Upper lobe of left lung (tissue), 6 donors: Measurements from ENCODE around the gene MCF2L. TPM values are rescaled to one million over a fixed set of nuclear protein-coding genes. Genes with fewer than 3 reads are reported as not detected.

Experiments
- ATAC-seq, 2 donors: fragments of 200-7000 bp; cut with Tn5 transposase; one replicate each; pipeline ENCODE4 v1.9.1; 2022; ENCODE audit warnings: mild to moderate bottlenecking in 2 of 2, moderate library complexity in 2 of 2; ENCODE audit not compliant: low FRiP score in 2 of 2
- DNase-seq, 2 donors: peaks; one replicate each; pipeline ENCODE4 v3.0.0-alpha.2; 2019 to 2020
- H3K27ac ChIP-seq, 4 donors: fragments of 200-600 bp; sonication (generic); one replicate each; pipeline ENCODE4 v1.5.1; 2016 to 2019
- H3K27me3 ChIP-seq, 4 donors: fragments of 200-600 bp; sonication (generic); one replicate each; pipeline ENCODE4 v1.5.1; 2017 to 2019
- H3K36me3 ChIP-seq, 4 donors: fragments of 200-600 bp; sonication (generic); one replicate each; pipeline ENCODE4 v1.5.1; 2016 to 2019
- H3K4me1 ChIP-seq, 4 donors: fragments of 200-600 bp; sonication (generic); one replicate each; pipeline ENCODE4 v1.5.1; 2018 to 2019
- H3K4me3 ChIP-seq, 4 donors: fragments of 200-600 bp; sonication (generic); one replicate each; pipeline ENCODE4 v1.5.1; 2017 to 2019; ENCODE audit warnings: mild to moderate bottlenecking in 2 of 4, moderate library complexity in 1 of 4
- H3K9me3 ChIP-seq, 4 donors: fragments of 200-600 bp; sonication (generic); one replicate each; pipeline ENCODE4 v1.5.1; 2018 to 2019
- EP300 ChIP-seq, 4 donors: sonication (generic); formaldehyde crosslinking; IDR thresholded peaks; one replicate each; pipeline ENCODE4 v1.5.1; 2017; ENCODE audit warnings: antibody characterized with exemption in 4 of 4, control low read depth in 2 of 4
- POLR2A ChIP-seq, 4 donors: fragments of 450-650 bp; IDR thresholded peaks; one replicate each; pipeline ENCODE4 v1.5.1; 2016 to 2017; ENCODE audit warnings: antibody characterized with exemption in 4 of 4, mild to moderate bottlenecking in 2 of 4
- POLR2AphosphoS5 ChIP-seq, 2 donors: sonication (generic); formaldehyde crosslinking; IDR thresholded peaks; one replicate each; pipeline ENCODE4 v1.5.1; 2017; ENCODE audit warnings: antibody characterized with exemption in 2 of 2
- WGBS, 2 donors: methylation state at CpG; one replicate each; pipeline ENCODE4 v1.1.5; 2017 to 2018; 5-methylcytosine and 5-hydroxymethylcytosine counted together
- total RNA-seq, 6 donors: library from RNA; depleted of rRNA in 4 of 6; stranded (reverse); fragments of >200 nt in 4 of 6; gene quantifications; one replicate each; pipeline versions ENCODE4 v1.1.0 to v1.2.1, GENCODE V29; 2016 to 2021
- TF ChIP-seq, protein P1 (sequence below), 6 experiments: fragments of 450-650 bp in 4 of 6; fragments of 200-600 bp in 2 of 6; sonication (generic) in 2 of 6; IDR thresholded peaks; one replicate each; pipeline ENCODE4 v1.5.1; 2016 to 2019; ENCODE audit warnings: antibody characterized with exemption in 6 of 6
- donor health status: DM: no; HTN: no; CAD: no; lungs with moderate emphysema.
- donor health status: DM: no; HTN: yes; CAD: no; lungs with severe emphysema.

The MCF2L gene
- total RNA-seq, 6 donors from 2014 or later: 14.3 to 99.5 (median 53.1) TPM

DNA sequence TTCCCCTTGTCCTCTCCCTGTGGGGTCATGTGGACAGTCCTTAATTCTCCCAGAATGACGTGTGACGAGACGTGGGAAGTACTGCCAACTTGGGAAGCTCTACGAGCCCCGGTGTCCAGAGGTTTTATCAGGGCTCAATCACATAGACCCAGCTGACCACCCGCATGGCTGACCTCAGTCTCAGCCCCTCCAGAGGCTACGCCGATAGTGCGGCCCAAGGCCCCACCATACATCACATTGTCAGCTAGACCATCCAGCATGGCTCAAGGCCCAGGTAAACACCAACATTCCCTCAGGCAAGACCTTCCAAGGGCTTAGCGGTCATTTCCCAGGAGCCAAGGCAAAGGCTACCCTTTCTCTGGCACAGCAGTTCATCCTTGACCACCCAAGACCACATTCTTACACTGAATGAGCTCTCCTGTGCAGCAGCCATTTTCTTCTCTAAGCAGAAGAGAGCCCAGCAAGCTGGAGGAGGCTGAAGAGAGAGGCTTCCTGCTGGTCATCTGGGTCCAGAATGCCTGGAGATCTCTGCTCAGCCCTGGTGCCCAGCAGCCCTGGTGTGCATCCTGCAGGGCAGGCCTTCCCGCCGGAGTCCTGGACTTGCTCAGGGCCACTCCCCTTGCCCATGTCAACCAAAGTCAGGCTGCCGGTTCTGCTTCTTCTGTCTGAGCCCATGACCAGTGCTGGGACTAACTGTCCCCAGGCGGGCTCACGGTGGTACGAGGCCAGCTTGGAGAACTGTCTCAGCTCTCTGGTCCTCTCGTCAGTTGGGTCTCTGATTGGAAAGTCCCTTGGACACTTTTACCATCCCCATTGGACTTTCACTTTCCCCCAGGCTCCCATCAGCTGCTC lies 145.7 kb downstream of the MCF2L start:
- Histone ChIP-seq H3K4me3 (no peak overlapping the region), H3K27me3 (peaks cover 0 to 13% (median 11%) of the 10 kb centered on the region in 4 donors), H3K27ac (no peak overlapping the region), H3K4me1 (peaks cover 12 to 14% (median 13%) of the 10 kb centered on the region in 4 donors), H3K9me3 (no peaks in the 10 kb centered on the region), H3K36me3 (no peaks in the 10 kb centered on the region)
- TF ChIP-seq EP300 (IDR thresholded peaks at IDR 0.05) (no peak), POLR2A (IDR thresholded peaks at IDR 0.05) (no peak)
- ATAC-seq (no peak), DNase-seq (peak in 1 of 2 donors; percentile 15)
- 88 to 94% methylated on average over 10 to 17 of the region's 17 CpGs for WGBS, 2 donors

GRCh38 chr13:113115363-113116205 lies 146.6 kb downstream of the MCF2L start:
- no peaks in the 10 kb centered on the region for H3K36me3 ChIP-seq
- H3K27me3 ChIP-seq: peaks cover 0 to 5% (median 5%) of the 10 kb centered on the region in 4 donors
- TF ChIP-seq EP300 (IDR thresholded peaks at IDR 0.05) (no peak), POLR2A (IDR thresholded peaks at IDR 0.05) (no peak), POLR2AphosphoS5 (IDR thresholded peaks at IDR 0.05) (no peak)
- TF ChIP-seq, protein P1, sequence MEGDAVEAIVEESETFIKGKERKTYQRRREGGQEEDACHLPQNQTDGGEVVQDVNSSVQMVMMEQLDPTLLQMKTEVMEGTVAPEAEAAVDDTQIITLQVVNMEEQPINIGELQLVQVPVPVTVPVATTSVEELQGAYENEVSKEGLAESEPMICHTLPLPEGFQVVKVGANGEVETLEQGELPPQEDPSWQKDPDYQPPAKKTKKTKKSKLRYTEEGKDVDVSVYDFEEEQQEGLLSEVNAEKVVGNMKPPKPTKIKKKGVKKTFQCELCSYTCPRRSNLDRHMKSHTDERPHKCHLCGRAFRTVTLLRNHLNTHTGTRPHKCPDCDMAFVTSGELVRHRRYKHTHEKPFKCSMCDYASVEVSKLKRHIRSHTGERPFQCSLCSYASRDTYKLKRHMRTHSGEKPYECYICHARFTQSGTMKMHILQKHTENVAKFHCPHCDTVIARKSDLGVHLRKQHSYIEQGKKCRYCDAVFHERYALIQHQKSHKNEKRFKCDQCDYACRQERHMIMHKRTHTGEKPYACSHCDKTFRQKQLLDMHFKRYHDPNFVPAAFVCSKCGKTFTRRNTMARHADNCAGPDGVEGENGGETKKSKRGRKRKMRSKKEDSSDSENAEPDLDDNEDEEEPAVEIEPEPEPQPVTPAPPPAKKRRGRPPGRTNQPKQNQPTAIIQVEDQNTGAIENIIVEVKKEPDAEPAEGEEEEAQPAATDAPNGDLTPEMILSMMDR (IDR thresholded peaks at IDR 0.05): no peak
- H3K27ac ChIP-seq: no peak overlapping the region
- 78 to 89% methylated on average over 6 to 21 of the region's 21 CpGs for WGBS, 2 donors
- DNase-seq (peak; percentile 14 to 58), ATAC-seq (no peak)
- peaks cover 3 to 5% (median 4%) of the 10 kb centered on the region in 4 donors for H3K4me1 ChIP-seq
- no peaks in the 10 kb centered on the region for H3K9me3 ChIP-seq
- H3K4me3 ChIP-seq: no peak overlapping the region

DNA sequence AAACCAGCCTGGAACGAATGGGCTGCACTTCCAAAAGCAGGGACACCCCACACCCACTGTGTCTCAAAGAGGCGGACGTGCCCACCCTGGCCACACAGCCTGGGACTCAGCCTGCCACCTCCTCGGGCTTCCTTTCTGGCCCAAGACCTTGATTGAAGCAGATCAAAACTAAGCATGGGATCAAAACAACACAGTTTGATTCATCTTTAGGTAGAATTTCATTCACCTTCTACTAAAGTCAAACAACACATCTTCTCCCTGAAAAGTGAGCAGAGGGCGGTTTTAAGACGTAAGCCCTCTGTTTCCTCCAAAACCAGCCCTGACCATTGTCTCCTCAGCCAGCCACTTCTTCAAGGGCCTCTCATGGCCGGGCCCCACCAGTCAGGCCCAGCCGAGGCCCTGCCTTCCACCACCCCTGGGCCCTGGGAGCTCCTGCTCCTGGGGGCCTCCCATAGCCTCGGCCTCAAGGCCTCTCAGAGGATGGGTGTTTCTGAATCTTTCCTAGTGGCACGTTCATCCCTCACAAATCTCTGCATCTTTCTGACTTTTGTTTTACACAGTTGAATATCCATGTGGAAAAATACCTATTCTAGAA lies 147.3 kb downstream of the MCF2L start:
- H3K27me3 ChIP-seq: no peaks in the 10 kb centered on the region
- no peaks in the 10 kb centered on the region for H3K4me1 ChIP-seq
- WGBS, 2 donors: 78 to 87% methylated on average over 10 of the region's 10 CpGs
- H3K9me3 ChIP-seq: no peaks in the 10 kb centered on the region
- DNase-seq (peak in 1 of 2 donors; percentile 10), ATAC-seq (no peak)
- no peak overlapping the region for H3K27ac ChIP-seq
- no peak overlapping the region for H3K4me3 ChIP-seq
- H3K36me3 ChIP-seq: no peaks in the 10 kb centered on the region
- TF ChIP-seq EP300 (IDR thresholded peaks at IDR 0.05): no peak
- TF ChIP-seq, protein P1 (IDR thresholded peaks at IDR 0.05): no peak
- TF ChIP-seq POLR2A (IDR thresholded peaks at IDR 0.05): no peak
- no peak for TF ChIP-seq POLR2AphosphoS5 (IDR thresholded peaks at IDR 0.05)

DNA sequence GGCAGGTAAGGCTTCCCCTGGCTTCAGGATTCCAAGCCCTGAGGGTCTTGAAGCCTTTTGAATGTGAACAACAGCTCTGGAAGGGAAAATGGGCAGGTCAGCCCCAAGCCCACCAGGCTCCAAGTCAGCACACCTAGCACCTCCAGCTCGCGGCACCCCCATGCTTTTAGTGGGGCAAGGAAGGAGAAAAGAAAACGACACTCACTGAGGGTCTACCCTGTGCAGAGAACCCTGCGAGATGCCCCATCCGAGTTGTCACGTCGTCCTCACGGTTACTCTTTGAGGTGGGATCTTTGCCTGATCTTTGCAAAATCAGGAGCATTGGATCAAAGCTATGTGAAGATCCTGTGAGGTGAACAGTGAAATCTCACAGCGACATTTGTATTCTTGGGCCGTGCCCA lies 147.9 kb downstream of the MCF2L start:
- TF ChIP-seq EP300 (IDR thresholded peaks at IDR 0.05) (no peak), POLR2A (IDR thresholded peaks at IDR 0.05) (no peak), POLR2AphosphoS5 (IDR thresholded peaks at IDR 0.05) (no peak)
- TF ChIP-seq, protein P1 (IDR thresholded peaks at IDR 0.05): no peak
- no peaks in the 10 kb centered on the region for H3K9me3 ChIP-seq
- H3K4me1 ChIP-seq: no peaks in the 10 kb centered on the region
- no peak overlapping the region for H3K4me3 ChIP-seq
- no peak overlapping the region for H3K27ac ChIP-seq
- H3K27me3 ChIP-seq: no peaks in the 10 kb centered on the region
- no peaks in the 10 kb centered on the region for H3K36me3 ChIP-seq
- DNase-seq (peak in 1 of 2 donors; percentile 18), ATAC-seq (no peak)
- 88 to 94% methylated on average over 10 of the region's 10 CpGs for WGBS, 2 donors
